Stimulated activated CD8-positive, alpha-beta memory T cell treated with anti-CD3 and anti-CD28 coated beads, Interleukin-2, amount 100 ng/mL, for 1 hour (primary cell): Measurements from ENCODE around the gene IGFBP5.

ENCODE experiments used
- DNase-seq, 2 donors: peaks; one replicate each; pipeline ENCODE4 v3.0.0-alpha.2; 2020; ENCODE audit warnings: low read depth in 2 of 2

Gene IGFBP5

DNA sequence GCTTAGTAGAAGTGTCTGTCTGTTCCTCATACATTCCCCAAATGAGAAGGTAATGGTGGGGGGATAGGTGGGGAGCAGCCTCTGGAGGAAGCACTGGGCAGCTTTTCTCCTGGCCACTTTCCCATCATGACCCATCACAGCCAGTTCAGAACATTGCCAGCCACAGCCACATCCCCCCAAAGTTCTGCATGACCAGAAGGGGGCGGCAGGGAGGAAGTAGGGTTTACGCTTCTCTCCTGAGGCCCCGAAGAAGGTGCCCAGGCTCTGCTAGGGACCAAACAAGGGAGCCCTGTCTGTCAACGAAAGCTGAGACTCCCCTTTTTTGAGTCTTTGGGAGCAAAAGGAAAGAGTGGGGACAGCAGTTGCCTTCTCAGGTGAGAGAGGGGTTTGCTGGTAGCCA is 7.7 kb downstream of the IGFBP5 start:
- no peak for DNase-seq

DNA sequence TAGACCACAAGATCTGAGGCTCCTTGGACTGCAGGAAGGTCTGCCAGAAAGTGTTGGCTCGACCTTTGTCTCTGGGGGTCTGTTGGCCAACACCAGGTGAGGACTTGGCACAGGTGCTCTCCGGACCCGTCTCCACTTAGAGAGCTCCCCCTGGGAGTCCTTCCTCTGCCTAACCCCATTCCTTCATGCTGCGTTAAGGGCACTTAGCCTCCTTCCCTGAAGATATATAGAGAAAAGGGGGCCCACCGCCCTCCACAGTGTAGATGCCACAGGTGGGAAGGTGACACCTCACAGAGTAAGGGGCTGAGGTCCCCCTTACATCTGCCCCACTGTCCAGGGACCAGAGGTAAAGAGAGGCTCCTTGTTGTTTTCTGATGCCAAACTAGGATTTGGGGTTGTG is 8.2 kb downstream of the IGFBP5 start:
- DNase-seq: no peak

DNA sequence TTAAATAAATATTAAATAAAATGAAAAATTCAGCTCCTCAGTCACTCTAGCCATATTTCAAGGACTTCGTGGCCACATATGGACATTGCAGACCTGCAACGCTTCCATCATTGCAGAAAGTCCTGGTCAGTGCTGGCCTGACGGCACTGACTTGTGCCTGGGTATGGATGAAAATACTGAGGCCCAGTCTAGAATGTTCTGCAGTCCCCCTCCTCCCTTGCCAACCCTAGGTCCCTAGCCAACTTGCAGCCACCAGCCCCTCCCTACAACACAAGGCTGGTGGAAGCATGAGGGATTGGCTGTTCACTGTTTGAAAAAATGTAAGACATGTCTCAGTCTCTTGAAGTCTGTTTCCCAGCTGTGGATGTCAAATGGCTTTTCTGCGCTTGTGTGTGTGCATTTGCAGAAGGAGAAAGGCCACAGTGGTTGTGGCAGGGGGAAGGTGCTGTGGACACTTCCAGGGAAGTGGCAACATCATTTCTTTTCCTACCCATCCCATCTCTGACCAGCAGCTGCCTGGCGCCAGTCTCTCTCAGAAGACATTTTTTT is 9.9 kb downstream of the IGFBP5 start:
- no peak for DNase-seq

DNA sequence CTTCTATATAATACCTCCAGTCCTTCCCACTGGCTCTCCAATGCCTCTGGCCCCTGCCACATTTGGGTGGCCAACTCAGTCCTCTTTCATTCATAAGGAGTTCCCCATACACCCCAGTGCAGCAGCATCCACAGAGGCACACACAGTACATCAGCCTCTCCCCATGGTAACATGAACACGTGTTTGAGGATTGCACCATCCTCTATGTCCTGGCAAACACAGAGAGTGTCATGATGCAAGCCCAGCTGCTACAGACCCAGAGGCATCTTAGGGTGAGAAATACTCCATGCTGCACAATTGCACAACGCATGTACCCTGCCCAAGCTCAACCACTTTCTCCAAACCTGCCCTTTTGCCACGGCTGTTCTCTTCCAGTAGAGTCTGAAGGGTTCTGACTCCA is 11.5 kb downstream of the IGFBP5 start:
- DNase-seq: no peak

DNA sequence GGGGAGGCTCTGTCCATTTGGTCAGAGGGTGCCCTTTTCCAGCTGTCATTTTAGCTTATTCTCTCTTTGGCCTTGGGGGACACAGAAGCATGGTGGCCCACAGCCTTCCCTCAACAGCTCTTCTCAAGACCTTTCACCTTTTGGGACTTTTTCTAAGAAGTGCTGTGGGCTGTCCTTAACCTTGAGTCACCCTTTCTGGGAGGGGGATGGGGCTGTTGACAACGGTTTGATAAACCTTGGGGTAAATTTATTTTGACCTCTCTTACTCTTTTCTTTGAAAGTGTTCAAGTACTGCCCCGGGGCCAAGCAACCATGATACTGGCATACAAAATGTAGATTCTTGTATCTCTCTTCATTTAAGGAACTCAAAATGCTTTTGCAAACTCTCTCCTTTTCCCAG is 13.7 kb downstream of the IGFBP5 start:
- DNase-seq: no peak

DNA sequence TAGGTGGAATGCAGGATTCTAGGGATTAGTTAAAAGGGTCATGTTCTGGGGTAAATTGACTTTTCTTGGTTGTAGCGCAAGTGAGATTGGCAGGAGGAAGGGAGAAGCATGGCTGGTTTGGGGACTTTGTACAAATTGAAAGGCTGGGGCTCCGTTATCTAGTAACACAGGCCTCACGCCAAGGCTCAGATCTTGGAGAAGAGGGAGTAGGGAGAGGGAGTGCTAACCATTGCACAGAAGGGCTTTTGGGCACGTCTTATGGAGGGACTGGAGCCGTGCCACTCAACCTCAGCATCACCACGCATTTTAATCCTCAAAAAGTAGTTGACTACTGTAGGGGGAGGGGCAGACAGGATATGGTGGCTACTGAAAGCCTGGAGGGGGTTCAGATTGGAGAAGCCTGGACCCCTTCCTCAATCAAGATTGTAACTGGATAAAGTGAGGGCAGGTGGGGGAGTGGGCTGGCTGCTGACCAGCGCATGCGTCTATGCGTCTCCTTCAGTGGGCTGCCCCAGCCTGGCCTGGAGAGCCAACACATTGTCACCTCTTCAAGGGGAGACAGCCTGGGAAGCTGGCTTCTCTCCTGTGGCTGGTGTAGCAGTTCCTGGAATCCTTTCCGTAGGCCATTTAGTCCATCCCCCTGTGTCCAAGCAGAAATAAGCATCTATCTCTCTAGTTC is 14.3 kb downstream of the IGFBP5 start:
- no peak for DNase-seq

DNA sequence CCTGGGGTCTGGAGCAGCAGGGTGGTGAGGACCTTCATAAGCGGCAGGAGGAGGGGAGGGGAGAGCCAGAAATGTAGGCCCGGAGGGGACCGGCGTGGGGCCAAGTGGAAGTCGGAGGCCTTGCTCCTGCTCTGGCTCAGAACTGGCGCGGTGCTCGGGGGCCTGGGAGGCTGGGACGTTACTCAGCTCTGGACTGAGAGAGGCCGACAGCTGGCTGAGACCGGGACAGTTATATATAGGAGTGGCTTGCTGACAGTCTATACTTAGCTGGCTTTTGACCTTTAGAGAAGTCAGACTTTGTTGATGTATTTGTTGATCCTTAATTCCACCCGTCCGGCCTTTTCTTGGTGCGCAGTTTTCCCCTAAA is 15.7 kb downstream of the IGFBP5 start:
- DNase-seq: no peak

DNA sequence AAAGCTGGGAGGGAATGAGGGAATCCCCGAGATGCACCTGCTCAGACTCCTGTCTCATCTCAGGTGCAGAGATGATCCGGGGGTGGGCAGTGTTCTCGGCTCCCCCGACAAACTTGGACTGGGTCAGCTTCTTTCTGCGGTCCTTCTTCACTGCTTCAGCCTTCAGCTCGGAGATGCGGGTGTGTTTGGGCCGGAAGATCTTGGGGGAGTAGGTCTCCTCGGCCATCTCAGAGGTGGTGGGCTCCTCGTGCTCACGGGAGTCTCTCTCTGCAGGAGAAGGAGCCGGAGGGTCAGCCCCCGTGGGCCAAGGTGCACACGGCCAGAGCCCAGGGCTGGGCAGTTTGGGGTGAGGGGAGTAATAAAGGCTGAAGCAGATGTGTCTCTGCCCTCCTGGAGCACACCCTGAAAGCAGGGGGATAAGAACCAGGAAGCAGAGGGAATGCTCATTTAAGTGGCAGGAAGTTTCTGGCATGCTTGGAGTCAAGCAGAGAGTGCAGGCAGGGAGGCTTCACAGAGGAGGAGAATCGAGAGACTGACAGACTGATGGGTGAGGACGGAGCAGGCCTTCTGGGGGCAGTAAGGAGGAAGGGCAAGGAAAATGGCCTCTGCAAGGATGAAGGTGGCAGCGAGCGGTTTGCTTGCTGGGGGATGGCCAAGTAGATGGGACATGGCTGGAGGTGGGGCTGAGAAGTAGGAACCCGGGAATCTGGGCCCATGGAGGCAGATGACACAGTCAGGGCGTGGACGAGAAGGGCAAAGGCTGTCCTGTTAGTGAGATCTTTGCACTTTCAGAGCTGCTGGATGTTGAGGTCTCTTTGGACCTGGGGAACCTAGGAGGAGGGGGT is 16.3 kb downstream of the IGFBP5 start:
- no peak for DNase-seq

DNA sequence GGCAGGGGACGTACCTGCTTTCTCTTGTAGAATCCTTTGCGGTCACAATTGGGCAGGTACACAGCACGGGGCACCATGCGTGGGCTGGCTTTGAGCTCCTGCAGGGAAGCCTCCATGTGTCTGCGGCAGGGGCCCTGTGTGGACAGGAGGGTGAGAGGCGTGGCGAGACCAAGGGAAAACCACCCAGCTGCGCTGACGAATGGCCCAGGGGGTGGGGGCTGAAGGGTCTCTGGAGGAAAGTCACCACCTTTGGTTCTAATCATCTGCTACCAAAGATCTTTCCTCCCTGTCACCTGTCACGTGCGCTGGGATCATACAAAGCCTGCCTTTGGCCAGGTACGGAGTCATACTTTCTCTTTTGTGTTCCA is 17.3 kb downstream of the IGFBP5 start:
- no peak for DNase-seq

DNA sequence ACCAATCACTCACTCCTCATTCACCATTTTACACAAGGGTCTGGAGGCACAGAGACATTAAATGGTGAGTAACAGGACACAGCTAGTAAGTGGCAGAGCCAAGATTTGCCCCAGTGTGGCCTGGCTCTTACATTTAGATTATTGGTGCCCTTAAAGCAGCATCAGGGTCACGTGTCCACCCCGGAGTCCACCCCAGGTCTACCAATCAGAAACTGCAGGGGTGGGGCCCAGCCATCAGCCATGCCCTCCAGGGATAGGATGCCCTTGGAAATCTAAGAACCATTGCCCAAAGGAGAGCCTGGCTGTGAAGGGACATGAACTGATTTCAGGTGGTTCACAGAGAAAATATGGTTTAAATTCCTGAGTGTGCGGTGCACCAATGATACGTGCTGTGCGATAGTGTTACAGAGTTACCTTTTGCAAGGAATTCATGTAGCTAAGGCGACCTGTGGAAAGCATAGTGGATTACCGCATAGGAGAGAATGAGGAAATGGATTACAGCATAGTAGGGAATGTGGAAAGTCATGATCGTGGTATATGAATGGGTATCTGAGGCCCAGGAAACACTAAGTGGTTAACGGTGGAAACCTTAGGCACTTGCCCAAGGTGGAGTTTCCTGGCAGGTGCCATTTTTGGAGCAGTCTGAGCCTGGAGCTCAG is 17.8 kb downstream of the IGFBP5 start:
- DNase-seq: no peak

DNA sequence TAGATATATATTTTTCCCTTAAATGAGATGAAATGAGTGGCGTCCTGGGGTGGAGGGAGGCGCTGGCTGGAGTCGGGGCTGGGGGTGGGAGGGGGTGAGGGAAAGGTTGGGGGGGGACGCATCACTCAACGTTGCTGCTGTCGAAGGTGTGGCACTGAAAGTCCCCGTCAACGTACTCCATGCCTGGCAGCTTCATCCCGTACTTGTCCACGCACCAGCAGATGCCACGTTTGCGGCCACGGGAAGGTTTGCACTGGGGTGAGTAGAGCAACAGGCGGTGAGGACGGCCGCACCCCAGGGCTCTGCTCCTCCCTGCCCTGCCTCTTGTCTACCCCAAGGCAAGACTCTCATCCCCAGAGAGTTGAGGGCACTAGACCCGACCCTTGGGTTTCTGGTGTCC is 18.7 kb downstream of the IGFBP5 start:
- DNase-seq: no peak

DNA sequence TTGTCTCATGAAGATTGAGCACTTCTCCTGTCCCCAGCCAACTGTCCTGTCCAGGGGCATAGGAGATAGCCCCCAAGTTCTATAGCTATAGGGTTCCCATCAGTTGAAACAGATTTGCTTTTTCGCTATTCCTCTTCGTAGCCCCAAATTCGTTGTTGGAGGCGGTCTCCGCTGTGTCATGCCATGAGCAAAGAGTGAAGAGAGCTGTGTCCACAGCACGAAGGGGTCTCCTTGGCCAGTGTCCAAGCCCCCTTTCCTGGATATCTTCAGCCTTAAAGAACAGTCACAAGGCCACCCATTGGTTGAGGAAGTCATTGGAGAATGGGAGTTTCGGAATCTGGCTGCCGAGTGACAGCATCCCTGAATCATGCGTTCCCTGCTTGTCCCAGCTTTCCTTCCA is 21.0 kb downstream of the IGFBP5 start:
- DNase-seq: no peak

DNA sequence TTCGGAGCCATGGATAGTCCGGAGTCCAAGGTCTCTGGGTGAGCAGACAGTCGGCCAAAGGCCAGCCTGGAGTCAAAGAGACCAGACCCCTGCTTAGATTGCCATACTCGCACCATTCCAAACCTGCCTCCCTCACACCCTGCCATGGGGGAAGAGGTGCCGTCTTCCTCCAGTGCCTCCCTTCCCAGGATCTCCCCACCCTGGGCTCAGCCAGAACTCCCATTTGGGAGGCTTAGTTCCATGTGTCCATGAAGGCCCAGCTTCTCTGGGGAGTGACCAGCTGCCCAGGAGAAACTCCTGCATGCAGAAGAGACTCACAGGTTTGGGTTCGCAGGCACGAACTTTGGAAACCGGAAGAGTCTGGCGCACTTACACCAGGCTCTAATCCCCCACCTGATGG is 21.7 kb downstream of the IGFBP5 start:
- DNase-seq: no peak

DNA sequence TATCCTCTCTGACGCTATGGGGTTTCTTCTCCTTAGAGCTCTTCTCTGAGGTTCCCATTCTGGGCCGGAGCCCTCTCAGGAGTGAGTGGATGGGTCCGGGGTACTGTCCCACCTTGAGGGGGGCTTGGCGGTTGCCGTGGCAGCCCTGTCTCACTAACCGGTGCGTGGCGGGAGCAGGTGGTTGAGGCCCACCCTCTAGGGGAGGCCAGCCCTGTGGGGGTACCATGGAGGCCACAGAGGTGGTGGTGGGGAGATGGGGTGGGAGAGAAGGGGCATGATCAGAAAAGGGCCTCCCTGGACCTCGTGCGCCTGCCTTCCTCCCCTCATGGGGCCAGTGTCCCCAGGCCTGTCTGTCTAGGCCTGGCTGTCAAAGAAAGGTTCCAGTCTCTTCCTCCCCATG is 22.3 kb downstream of the IGFBP5 start:
- no peak for DNase-seq

DNA sequence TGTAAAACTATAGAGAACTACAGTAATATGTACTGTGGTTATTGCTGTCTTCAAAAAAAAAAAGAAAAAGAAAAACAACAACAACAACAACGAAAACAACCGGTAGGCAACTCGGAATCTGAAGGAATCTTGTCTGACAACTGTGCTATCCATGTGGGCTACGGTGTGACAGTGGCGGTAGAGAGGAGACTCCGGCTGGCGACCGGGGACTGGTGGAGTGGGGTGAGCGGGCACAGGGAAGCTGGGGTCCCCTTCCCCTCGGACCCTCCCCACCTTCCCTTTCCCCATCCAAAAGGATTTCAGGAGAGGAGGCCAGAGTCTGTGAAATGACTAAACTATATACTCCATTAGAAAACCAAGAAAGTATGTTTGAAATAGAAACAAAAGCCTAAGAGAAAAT is 22.9 kb downstream of the IGFBP5 start:
- no peak for DNase-seq

DNA sequence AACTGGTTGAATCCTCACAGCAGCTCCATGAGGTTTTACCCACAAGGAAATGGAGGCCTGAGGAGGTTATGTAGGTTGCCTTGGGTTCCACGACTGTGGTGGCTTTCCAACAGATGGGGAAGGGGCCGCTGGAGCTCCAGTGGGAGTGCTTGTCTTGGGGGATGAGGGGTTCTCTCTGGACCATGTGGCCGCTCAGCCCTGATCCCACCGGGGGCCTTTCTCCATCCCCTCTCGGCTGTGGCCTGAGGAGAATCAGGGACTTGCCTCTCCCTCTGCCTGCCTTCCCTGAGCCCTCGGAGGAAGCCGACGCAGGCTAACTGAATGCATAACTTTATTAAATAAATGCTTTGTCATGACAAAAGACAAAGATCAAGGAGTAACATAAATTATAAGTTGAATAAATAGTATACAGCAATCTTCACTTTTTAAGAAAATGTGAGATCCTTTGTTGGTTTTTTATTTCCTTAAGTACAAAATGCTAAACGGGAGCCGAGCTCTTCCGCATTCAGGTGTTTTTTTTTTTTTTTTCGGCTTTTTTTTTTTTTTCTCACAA is 23.5 kb downstream of the IGFBP5 start:
- DNase-seq: no peak

DNA sequence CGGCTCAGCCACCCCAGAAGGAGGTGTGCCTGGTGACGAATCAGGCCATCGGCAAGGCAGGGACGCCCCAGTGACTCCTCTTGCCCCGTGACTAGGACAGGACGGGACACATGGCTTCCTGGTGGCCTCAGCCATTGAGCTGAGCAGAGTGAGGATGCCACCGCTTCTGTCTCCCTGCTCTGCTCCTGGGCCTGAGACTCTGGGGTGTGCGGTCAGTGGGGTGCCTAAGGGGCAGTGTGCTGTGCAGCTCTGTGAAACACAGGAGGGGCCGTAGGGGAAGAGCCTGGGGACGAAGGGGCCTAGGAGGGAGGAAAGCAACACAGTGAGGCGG is 24.3 kb downstream of the IGFBP5 start:
- DNase-seq: no peak

DNA sequence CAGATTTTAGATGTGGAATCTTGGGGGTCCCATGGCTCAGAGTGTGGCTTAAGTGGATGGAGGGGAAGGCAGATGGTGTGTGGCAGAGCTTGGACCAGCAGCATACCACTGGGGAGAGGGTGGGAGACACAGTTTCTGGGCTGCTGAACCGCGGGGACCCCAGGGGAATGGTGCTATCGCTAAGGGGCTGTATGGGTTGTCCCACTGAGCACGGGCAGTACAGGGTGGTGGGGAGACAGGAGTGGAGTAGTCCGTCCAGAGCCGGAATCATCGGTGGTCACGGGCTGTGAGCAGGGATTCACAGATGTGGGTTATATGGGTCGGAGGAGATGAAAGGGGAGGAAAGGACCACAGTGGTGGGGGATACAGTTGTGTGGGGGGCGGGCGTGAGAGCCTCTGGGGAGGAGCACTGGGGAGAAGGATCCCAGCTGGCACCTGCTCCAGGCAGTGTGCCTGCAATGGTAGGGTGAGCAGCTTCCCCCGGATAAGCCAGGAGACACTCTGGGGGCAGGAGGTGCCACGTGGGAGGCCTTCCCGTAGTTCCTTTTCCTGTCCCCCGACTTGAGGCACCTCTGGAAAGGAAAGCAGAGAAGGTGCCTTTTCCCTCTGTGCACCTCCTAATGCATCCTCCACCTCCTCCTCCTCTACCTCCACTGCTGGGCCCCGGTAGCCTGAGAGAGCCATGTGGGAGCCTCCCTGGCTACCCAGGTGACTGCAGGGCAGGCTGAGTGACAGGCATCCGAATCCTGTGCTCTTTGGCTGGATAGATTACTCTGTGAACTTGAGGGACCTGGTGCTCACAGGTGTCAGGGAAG is 24.9 kb downstream of the IGFBP5 start:
- no peak for DNase-seq

DNA sequence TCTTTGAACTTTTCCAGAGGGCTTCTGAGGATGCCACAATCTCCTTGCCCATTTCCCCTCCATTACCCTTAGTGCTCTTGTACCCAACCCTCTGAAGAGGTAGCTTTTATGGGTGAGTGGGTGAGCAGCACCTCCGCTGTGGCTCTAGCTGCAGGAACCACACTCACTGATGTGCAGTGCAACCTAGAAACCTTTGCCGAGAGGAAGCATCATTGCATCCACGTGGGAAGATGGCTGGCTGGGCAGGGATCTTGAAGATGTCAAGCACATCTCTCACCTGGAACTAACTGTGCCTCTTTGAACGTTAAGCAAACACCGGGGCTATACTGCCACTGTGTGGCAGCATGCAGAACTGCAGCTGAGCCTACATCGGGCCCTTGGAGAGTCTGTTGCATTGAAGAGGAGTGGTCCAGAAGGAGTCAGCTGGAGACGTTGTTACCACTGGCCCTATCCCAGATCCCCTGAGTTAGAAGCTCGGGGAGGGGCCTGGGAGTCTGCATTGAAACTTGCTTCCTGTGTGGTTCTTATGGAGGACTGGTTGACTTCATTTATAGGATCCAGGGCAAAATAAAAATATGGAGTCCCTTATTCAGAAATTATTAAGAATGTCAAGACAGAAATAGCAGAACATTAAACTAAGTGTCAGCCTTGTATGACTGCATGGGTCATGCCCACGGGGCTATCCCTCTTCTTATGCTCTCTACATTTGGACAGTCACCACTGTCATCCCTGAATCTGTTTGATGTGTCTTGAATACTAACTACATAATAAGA is 28.7 kb downstream of the IGFBP5 start:
- DNase-seq: peak; percentile 37 to 42

DNA sequence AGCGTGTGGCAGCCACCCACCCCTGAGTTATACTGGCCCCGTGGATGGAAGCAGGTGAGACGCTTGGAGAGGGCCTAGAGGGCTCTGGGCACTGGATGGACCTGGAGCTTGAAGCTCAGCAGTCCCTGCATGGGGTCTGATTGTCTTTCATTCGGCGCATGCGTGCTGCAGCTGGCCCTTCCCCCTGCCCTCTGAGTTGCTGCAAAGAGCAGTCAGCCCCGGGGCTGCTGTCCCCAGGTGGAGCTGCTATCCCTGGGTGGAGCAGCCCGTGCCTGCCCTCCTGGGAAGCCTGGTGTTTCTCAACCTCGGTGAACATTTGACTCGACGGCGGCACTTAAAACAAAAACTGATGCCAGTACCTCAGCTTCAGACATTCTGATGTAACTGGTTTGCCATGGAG is 29.6 kb downstream of the IGFBP5 start:
- no peak for DNase-seq

DNA sequence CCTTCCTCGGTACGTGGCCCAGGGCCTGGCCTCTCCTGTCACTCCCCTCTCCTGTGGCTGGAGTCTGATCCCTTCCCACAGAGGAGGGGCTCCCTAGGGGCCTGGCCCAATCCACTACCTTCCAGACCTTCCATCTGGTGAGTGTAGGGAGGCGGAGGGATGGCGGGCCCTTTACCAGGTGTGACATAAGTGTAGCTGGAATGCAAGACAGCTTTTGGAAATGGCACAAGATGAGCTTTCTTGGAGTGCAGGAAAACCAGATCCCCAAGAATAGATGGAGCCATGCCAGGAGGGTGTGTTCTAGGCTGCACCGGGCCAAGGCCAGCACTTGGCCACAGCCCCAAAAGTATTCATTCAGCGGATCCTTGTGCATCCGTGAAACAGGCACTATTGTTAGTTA is 30.1 kb downstream of the IGFBP5 start:
- no peak for DNase-seq
